Prostate gland (tissue), 2 donors: ENCODE data around the gene TMEM117. TPM values are rescaled to one million over a fixed set of nuclear protein-coding genes. Genes with fewer than 3 reads are reported as not detected.

Source experiments
- DNase-seq: peaks from one replicate; pipeline ENCODE4 v3.0.0-alpha.2; 2019; ENCODE audit warnings: low spot score
- H3K27ac ChIP-seq, 2 donors: fragments of 200-600 bp; sonication (generic); 2 replicates each; pipeline ENCODE4 v1.5.1; 2017 to 2019
- H3K27me3 ChIP-seq: fragments of 200-600 bp; sonication (generic); replicated peaks from 2 replicates; pipeline ENCODE4 v1.5.1; 2019; ENCODE audit not compliant: insufficient read depth
- H3K36me3 ChIP-seq, 2 donors: fragments of 200-600 bp; sonication (generic); 1 replicate in 1 of 2; 2 replicates in 1 of 2; pipeline versions ENCODE4 v1.5.1 to v1.8.1; 2017 to 2019
- H3K4me1 ChIP-seq: fragments of 200-600 bp; sonication (generic); replicated peaks from 2 replicates; pipeline ENCODE4 v1.5.1; 2019
- H3K4me3 ChIP-seq, 2 donors: fragments of 200-600 bp; sonication (generic); 2 replicates each; pipeline ENCODE4 v1.5.1; 2017 to 2019
- H3K9me3 ChIP-seq: fragments of 200-600 bp; sonication (generic); 2 replicates; pipeline ENCODE4 v1.5.1; 2017
- POLR2A ChIP-seq: fragments of 450-650 bp; IDR thresholded peaks from one replicate; pipeline ENCODE4 v1.6.1; 2016; ENCODE audit warnings: antibody characterized with exemption, mild to moderate bottlenecking
- POLR2AphosphoS5 ChIP-seq: sonication (generic); formaldehyde crosslinking; IDR thresholded peaks from one replicate; pipeline ENCODE4 v1.6.1; 2017; ENCODE audit warnings: antibody characterized with exemption
- WGBS: methylation state at CpG from one replicate; pipeline ENCODE4 v1.1.5; 2018; 5-methylcytosine and 5-hydroxymethylcytosine counted together
- intact Hi-C: fragments of 100-400 bp; cut with DNase I; formaldehyde crosslinking; loops from one replicate; pipeline ENCODE4 v1.14.2; 2022
- total RNA-seq, 2 donors: library from RNA; depleted of rRNA; stranded (reverse); fragments of >200 nt; gene quantifications; one replicate each; pipeline ENCODE4 v1.1.0, GENCODE V29; 2016
- TF ChIP-seq, protein P1 (sequence below), 4 experiments: fragments of 200-600 bp in 2 of 4; fragments of 450-650 bp in 2 of 4; sonication (generic) in 2 of 4; IDR thresholded peaks; 1 replicate in 3 of 4; 2 replicates in 1 of 4; pipeline ENCODE4 v1.5.1; 2016 to 2019; ENCODE audit warnings: antibody characterized with exemption in 4 of 4, mild to moderate bottlenecking in 2 of 4, moderate library complexity in 2 of 4

The TMEM117 gene
- total RNA-seq, 2 donors from 2014 or later: 15.5 to 26.5 TPM

DNA sequence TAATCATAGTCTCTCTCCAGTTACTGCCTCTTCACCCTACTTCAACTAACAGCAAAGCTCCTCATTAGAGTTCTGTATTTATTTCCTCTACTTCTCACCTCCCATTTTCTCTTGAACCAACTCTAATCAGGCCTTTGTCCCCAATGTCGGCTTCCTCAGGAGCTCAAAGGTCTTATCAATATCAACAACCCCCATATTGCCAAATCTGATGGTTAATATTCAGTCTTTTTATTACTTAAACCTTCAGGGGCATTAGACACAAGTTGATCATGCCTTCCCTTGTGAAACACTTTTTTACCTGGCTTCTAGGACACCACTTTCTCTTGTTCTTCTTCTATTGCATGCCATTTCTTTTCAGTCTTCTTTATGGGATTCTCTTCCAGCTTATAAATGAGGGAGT is 531.3 kb downstream of the TMEM117 start:
- H3K27me3 ChIP-seq: no peaks in the 10 kb centered on the region
- no peak for TF ChIP-seq POLR2A
- no peak for TF ChIP-seq POLR2AphosphoS5
- TF ChIP-seq, protein P1, sequence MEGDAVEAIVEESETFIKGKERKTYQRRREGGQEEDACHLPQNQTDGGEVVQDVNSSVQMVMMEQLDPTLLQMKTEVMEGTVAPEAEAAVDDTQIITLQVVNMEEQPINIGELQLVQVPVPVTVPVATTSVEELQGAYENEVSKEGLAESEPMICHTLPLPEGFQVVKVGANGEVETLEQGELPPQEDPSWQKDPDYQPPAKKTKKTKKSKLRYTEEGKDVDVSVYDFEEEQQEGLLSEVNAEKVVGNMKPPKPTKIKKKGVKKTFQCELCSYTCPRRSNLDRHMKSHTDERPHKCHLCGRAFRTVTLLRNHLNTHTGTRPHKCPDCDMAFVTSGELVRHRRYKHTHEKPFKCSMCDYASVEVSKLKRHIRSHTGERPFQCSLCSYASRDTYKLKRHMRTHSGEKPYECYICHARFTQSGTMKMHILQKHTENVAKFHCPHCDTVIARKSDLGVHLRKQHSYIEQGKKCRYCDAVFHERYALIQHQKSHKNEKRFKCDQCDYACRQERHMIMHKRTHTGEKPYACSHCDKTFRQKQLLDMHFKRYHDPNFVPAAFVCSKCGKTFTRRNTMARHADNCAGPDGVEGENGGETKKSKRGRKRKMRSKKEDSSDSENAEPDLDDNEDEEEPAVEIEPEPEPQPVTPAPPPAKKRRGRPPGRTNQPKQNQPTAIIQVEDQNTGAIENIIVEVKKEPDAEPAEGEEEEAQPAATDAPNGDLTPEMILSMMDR (IDR thresholded peaks at IDR 0.05): no peak
- no peaks in the 10 kb centered on the region for H3K9me3 ChIP-seq
- no peaks in the 10 kb centered on the region for H3K36me3 ChIP-seq
- DNase-seq: no peak
- intact Hi-C loops: no loop called here
- no peaks in the 10 kb centered on the region for H3K4me1 ChIP-seq
- H3K27ac ChIP-seq: no peak overlapping the region
- WGBS: 94% methylated on average over 1 of the region's 1 CpG
- no peak overlapping the region for H3K4me3 ChIP-seq

GRCh38 chr12:44367916-44368315 is 532.0 kb downstream of the TMEM117 start:
- Histone ChIP-seq H3K9me3 (no peaks in the 10 kb centered on the region), H3K27me3 (no peaks in the 10 kb centered on the region), H3K4me1 (no peaks in the 10 kb centered on the region), H3K4me3 (no peak overlapping the region), H3K27ac (no peak overlapping the region), H3K36me3 (no peaks in the 10 kb centered on the region)
- TF ChIP-seq POLR2AphosphoS5: no peak
- TF ChIP-seq, protein P1 (IDR thresholded peaks at IDR 0.05): no peak
- TF ChIP-seq POLR2A: no peak
- DNase-seq: no peak
- WGBS: 96% methylated on average over 2 of the region's 2 CpGs
- intact Hi-C loops: no loop called here

DNA sequence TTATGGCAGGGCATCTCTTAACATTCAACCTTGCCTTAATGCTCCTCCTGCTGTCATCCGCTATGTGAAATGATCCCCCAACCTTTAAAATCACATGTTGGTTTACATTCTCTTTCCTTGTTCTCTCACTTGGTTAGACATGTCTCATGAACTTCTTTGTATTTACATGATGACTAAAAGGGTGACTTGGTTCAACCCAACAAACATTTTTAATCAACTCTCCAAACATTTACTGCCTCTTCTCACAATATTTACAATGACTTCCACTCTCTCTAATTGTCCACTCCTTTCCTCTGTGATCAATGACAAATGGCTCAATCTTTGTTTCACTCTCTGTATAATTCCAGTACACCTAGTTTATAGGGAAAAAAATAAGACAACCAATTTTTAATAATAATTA is 534.1 kb downstream of the TMEM117 start:
- Histone ChIP-seq H3K4me3 (no peak overlapping the region), H3K9me3 (no peaks in the 10 kb centered on the region), H3K27me3 (no peaks in the 10 kb centered on the region), H3K36me3 (no peaks in the 10 kb centered on the region), H3K27ac (no peak overlapping the region), H3K4me1 (no peaks in the 10 kb centered on the region)
- no peak for DNase-seq
- intact Hi-C loops: no loop called here
- TF ChIP-seq POLR2A: no peak
- TF ChIP-seq POLR2AphosphoS5: no peak
- TF ChIP-seq, protein P1 (IDR thresholded peaks at IDR 0.05): no peak
- 94% methylated on average over 1 of the region's 1 CpG for WGBS

DNA sequence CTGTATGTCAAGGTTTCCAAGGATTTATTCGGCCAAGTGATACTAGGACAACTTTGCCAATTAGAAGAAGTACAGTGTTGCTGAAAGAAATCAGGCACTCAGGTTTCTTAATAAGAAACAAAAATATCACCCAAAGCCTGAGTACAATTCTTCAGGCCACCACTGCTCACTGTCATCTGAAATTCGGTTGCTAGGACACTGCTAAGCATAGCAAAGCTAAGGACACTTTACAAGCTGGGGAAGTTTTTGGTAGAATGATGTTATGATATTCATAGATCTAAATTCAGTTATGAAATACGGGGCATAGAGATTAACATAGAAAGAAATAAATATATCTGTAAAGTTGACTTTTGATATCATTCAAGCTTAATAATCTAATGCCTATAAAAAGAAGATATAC is 535.1 kb downstream of the TMEM117 start:
- Histone ChIP-seq H3K4me1 (no peaks in the 10 kb centered on the region), H3K36me3 (no peaks in the 10 kb centered on the region), H3K4me3 (no peak overlapping the region), H3K27me3 (no peaks in the 10 kb centered on the region), H3K27ac (no peak overlapping the region), H3K9me3 (no peaks in the 10 kb centered on the region)
- 73% methylated on average over 3 of the region's 3 CpGs for WGBS
- TF ChIP-seq POLR2A (no peak), POLR2AphosphoS5 (no peak)
- TF ChIP-seq, protein P1 (IDR thresholded peaks at IDR 0.05): no peak
- intact Hi-C loops: no loop called here
- DNase-seq: no peak

DNA sequence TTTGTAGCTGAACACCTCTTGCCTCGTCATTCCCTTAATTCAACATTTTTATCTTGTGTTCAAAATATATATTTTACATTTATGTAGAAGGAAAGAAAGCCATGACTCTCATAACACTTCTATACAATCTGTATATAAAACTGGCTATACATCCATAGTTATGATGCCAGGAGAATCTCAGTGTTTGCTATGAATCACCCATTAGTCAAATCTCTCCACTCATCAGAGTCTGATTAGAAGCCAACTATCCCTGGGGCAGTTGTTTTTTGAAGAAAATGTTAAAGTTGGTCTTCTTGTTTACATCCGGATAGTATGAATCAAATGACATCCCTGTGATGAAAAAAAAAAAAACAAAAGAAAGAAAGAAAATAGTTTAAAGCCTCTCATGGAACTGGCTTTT is 536.4 kb downstream of the TMEM117 start:
- TF ChIP-seq POLR2AphosphoS5: no peak
- TF ChIP-seq, protein P1 (IDR thresholded peaks at IDR 0.05): no peak
- TF ChIP-seq POLR2A: no peak
- Histone ChIP-seq H3K9me3 (no peaks in the 10 kb centered on the region), H3K27me3 (no peaks in the 10 kb centered on the region), H3K4me1 (no peaks in the 10 kb centered on the region), H3K27ac (no peak overlapping the region), H3K36me3 (no peaks in the 10 kb centered on the region), H3K4me3 (no peak overlapping the region)
- DNase-seq: no peak
- WGBS: 68% methylated on average over 2 of the region's 2 CpGs
- intact Hi-C loops: no loop called here
